ENCODE results near the gene LIMA1. TPM values are rescaled to one million over a fixed set of nuclear protein-coding genes. Genes with fewer than 3 reads are reported as not detected.

The LIMA1 gene
- total RNA-seq, 1 donor from 2014 or later = 79.4 TPM

DNA sequence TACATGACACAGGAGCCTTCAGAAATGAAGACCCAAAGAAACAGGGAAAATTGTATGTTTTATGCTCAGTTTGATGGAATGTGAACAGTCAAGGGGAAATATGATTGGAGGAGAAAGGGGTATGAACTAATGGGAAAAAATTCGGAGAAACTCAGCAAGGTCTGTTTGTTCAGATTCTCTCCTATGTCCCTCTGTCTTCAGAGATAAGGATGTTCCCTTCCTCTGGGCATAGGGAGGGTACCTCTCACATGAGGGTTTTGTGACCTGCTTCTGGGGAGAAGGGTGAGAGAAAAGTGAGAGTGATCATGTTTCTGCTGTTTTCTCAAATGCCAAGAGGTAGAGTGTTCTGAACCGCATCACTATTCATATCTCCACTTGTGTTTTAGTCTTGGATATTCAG, 26.6 kb upstream of the LIMA1 start:
- intact Hi-C loops (cut with DNase I) = loop anchor here (10.0 kb wide), 1 partner anchor 125 kb away; no protein-coding TSS in a partner anchor

DNA sequence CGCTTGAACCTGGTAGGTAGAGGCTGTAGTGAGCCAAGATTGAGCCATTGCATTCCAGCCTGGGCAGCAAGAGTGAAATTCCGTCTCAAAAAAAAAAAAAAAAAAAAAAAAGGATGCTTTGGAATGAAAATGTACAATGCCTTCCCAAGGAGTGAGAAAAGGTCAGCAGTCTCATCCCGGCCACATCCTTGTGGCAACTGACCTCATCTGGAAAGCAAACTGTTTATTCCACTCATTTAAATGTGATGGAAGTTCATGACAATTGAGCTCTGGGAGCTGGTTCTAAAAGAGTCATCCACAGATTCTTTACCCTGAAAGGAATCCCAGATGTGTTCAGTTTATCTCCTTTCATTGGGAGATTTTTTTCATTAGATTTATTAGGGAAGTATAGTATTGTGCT, 19.4 kb upstream of the LIMA1 start:
- intact Hi-C loops (cut with DNase I) = no loop called here
- H3K9me3 ChIP-seq = no peaks in the 10 kb centered on the region
- TF ChIP-seq, protein P1, sequence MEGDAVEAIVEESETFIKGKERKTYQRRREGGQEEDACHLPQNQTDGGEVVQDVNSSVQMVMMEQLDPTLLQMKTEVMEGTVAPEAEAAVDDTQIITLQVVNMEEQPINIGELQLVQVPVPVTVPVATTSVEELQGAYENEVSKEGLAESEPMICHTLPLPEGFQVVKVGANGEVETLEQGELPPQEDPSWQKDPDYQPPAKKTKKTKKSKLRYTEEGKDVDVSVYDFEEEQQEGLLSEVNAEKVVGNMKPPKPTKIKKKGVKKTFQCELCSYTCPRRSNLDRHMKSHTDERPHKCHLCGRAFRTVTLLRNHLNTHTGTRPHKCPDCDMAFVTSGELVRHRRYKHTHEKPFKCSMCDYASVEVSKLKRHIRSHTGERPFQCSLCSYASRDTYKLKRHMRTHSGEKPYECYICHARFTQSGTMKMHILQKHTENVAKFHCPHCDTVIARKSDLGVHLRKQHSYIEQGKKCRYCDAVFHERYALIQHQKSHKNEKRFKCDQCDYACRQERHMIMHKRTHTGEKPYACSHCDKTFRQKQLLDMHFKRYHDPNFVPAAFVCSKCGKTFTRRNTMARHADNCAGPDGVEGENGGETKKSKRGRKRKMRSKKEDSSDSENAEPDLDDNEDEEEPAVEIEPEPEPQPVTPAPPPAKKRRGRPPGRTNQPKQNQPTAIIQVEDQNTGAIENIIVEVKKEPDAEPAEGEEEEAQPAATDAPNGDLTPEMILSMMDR (IDR thresholded peaks at IDR 0.05) = no peak
- no peaks in the 10 kb centered on the region for H3K4me1 ChIP-seq
- no peaks in the 10 kb centered on the region for H3K36me3 ChIP-seq
- H3K27me3 ChIP-seq = no peaks in the 10 kb centered on the region
- no peak overlapping the region for H3K4me3 ChIP-seq
- no peak overlapping the region for H3K27ac ChIP-seq
- no peak for DNase-seq (ENCODE audit: low spot score in 2 of 2)

More for the DNA sequence above, 26.6 kb upstream of the LIMA1 start:
- TF ChIP-seq, protein P1 (IDR thresholded peaks at IDR 0.05) = no peak
- Histone ChIP-seq H3K4me3 (no peak overlapping the region), H3K4me1 (no peaks in the 10 kb centered on the region), H3K27me3 (no peaks in the 10 kb centered on the region), H3K36me3 (no peaks in the 10 kb centered on the region), H3K27ac (no peak overlapping the region), H3K9me3 (no peaks in the 10 kb centered on the region)
- DNase-seq (ENCODE audit: low spot score in 2 of 2) = no peak

DNA sequence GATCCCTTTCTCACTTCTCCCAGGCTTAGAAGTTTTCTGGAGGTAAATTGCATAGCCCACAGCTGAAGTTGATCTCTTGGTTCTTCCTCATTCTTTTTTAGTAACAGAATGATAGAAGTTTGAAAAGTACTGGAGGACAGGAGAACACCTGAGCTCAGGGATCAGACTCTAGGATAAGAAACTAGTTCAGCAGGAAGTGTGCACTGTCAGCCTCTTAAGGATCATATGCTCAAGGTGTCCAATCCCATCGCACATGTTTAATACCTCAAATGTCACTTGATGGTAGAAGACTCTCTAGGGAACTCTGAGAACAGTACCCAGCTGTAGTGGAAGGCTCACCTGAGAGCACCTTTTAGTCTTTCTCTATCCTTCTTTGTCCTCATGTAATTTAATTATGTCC, 14.7 kb upstream of the LIMA1 start:
- intact Hi-C loops (cut with DNase I) = no loop called here
- H3K4me3 ChIP-seq = no peak overlapping the region
- H3K36me3 ChIP-seq = peaks cover 0 to 4% of the 10 kb centered on the region in 2 donors
- no peaks in the 10 kb centered on the region for H3K4me1 ChIP-seq
- no peak for DNase-seq (ENCODE audit: low spot score in 2 of 2)
- H3K27ac ChIP-seq = no peak overlapping the region
- TF ChIP-seq, protein P1 (IDR thresholded peaks at IDR 0.05) = no peak
- H3K27me3 ChIP-seq = no peaks in the 10 kb centered on the region
- H3K9me3 ChIP-seq = no peaks in the 10 kb centered on the region

DNA sequence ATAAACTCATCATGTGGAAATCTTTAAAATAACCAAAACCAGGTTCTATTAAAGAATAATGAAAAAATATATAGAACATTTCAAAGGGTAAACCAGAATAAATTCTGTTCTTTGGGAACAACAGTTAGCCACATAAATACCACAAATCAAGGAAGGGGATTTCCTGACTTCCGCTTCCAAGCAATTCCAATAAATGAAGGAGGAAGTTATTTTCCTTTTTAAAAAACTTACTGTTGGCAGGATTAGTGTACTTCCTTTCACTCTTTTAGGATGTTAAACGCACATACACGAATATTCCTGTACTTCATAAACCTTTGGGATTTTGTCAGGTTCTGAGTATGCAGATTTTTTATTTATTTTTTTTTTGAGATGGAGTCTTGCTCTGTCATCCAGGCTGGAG, 13.7 kb upstream of the LIMA1 start:
- intact Hi-C loops (cut with DNase I) = no loop called here

DNA sequence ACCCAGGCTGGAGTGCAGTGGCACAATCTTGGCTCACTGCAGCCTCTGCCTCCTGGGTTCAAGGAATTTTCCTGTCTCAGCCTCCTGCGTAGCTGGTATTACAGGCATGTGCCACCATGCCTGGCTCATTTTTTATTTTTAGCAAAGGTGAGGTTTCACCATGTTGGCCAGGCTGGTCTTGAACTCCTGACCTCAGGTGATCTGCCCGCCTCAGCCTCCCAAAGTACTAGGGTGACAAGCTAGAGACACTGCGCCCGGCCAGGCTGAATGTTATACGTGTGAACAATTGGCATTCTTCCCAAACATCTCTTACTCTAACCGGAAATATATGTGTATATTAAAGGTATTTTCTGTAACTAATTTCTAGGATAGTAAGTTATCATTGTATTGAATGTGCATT, 13.2 kb upstream of the LIMA1 start:
- no peak overlapping the region for H3K27ac ChIP-seq
- intact Hi-C loops (cut with DNase I) = no loop called here

More for the DNA sequence above, 13.7 kb upstream of the LIMA1 start:
- Histone ChIP-seq H3K36me3 (peaks cover 0 to 4% of the 10 kb centered on the region in 2 donors), H3K27ac (no peak overlapping the region), H3K9me3 (no peaks in the 10 kb centered on the region), H3K4me1 (no peaks in the 10 kb centered on the region), H3K4me3 (no peak overlapping the region), H3K27me3 (no peaks in the 10 kb centered on the region)
- no peak for DNase-seq (ENCODE audit: low spot score in 2 of 2)
- TF ChIP-seq, protein P1 (IDR thresholded peaks at IDR 0.05) = no peak

More for the DNA sequence above, 13.2 kb upstream of the LIMA1 start:
- no peak overlapping the region for H3K4me3 ChIP-seq
- H3K36me3 ChIP-seq = peaks cover 0 to 4% of the 10 kb centered on the region in 2 donors
- no peaks in the 10 kb centered on the region for H3K9me3 ChIP-seq
- DNase-seq (ENCODE audit: low spot score in 2 of 2) = no peak
- H3K27me3 ChIP-seq = no peaks in the 10 kb centered on the region
- H3K4me1 ChIP-seq = no peaks in the 10 kb centered on the region
- TF ChIP-seq, protein P1 (IDR thresholded peaks at IDR 0.05) = no peak

Data from ascending aorta (tissue), 2 donors.